SU-DHL-6 (cell line): ENCODE measurements around the gene CPED1.

Experiments
- H2AFZ ChIP-seq: fragments of 200-600 bp; sonication (generic); 2 replicates; pipeline ENCODE4 v1.6.1; 2014; ENCODE audit warnings: low read depth, mild to moderate bottlenecking, moderate library complexity, mixed read lengths, antibody characterized with exemption, low read length; ENCODE audit not compliant: severe bottlenecking
- H3F3A ChIP-seq: fragments of 200-600 bp; shearing (Covaris generic); 2 replicates; pipeline ENCODE4 v1.6.0; 2016; ENCODE audit warnings: antibody characterized with exemption, mild to moderate bottlenecking; ENCODE audit not compliant: insufficient read depth
- H3K27ac ChIP-seq: fragments of 200-600 bp; sonication (generic); 2 replicates; pipeline ENCODE4 v1.5.1; 2016; ENCODE audit warnings: low read depth, mild to moderate bottlenecking, low read length, moderate library complexity, mixed read lengths
- H3K27me3 ChIP-seq: fragments of 200-600 bp; sonication (generic), shearing (Covaris generic); 2 replicates; pipeline ENCODE4 v1.6.0; 2014; ENCODE audit warnings: mild to moderate bottlenecking, low read length
- H3K36me3 ChIP-seq: fragments of 200-600 bp; sonication (generic); 2 replicates; pipeline ENCODE4 v1.6.1; 2014; ENCODE audit warnings: mild to moderate bottlenecking, low read length, mixed read lengths
- H3K4me2 ChIP-seq: fragments of 300-600, 200-600 bp; shearing (Covaris generic), sonication (generic); 2 replicates; pipeline ENCODE4 v1.6.0; 2014; ENCODE audit warnings: low read length, low read depth, mild to moderate bottlenecking; ENCODE audit not compliant: poor library complexity, severe bottlenecking
- H3K4me3 ChIP-seq: fragments of 200-600 bp; sonication (generic); 2 replicates; pipeline ENCODE4 v1.5.1; 2014; ENCODE audit warnings: antibody characterized with exemption, low read length, mild to moderate bottlenecking, mixed read lengths; ENCODE audit not compliant: insufficient read depth, poor library complexity, severe bottlenecking
- H3K79me2 ChIP-seq: fragments of 200-600 bp; sonication (generic); 2 replicates; pipeline ENCODE4 v1.6.1; 2014; ENCODE audit warnings: mild to moderate bottlenecking, low read length, moderate library complexity; ENCODE audit not compliant: insufficient read depth
- H3K9ac ChIP-seq: fragments of 200-600 bp; sonication (generic); 2 replicates; pipeline ENCODE4 v1.7.0; 2014; ENCODE audit warnings: mild to moderate bottlenecking, low read length
- H3K9me2 ChIP-seq: fragments of 200-600 bp; sonication (generic); replicated peaks from 2 replicates; pipeline ENCODE4 v1.6.1; 2014; ENCODE audit warnings: low read length; ENCODE audit not compliant: insufficient read depth
- H3K9me3 ChIP-seq: fragments of 200-600 bp; sonication (generic); 2 replicates; pipeline ENCODE4 v1.6.1; 2014; ENCODE audit warnings: low read length, mixed read lengths; ENCODE audit not compliant: insufficient read depth
- H4K20me1 ChIP-seq: fragments of 200-600 bp; sonication (generic); 2 replicates; pipeline ENCODE4 v1.6.1; 2014; ENCODE audit warnings: low read depth, mild to moderate bottlenecking, antibody characterized with exemption, low read length, moderate library complexity, mixed read lengths
- EZH2phosphoT487 ChIP-seq: fragments of 200-600 bp; sonication (generic), shearing (Covaris generic); conservative IDR thresholded peaks from 2 replicates; pipeline ENCODE4 v1.6.1; 2018; ENCODE audit warnings: mild to moderate bottlenecking, antibody characterized with exemption, low read length, moderate library complexity, mixed read lengths
- TF ChIP-seq, protein P1 (sequence below): fragments of 200-600 bp; sonication (generic); IDR thresholded peaks from one replicate; pipeline ENCODE4 v1.5.1; 2017; ENCODE audit warnings: antibody characterized with exemption, mild to moderate bottlenecking, low read length, moderate library complexity; ENCODE audit not compliant: insufficient read depth, poor library complexity, severe bottlenecking

Gene CPED1

DNA sequence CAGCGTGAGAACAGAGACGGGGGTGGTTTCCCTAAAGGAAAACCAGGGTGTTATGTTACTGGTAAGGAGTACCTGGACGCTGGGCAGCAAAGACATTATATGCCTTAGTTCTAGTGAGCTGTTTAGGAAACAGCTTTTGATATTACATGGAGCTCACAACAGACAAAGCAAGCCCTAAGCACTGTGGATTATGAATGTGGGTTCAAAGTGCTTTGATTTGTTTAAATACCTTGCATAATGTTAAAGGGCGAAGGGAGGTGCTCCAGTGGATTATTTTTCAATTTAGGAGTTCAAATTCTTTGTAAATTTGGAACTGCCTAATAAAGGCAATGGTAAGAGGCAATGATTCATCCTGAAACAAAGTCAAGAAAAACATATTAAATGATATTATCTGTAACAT lies 354.1 kb downstream of the CPED1 start:
- H3K27ac ChIP-seq = no peak overlapping the region

DNA sequence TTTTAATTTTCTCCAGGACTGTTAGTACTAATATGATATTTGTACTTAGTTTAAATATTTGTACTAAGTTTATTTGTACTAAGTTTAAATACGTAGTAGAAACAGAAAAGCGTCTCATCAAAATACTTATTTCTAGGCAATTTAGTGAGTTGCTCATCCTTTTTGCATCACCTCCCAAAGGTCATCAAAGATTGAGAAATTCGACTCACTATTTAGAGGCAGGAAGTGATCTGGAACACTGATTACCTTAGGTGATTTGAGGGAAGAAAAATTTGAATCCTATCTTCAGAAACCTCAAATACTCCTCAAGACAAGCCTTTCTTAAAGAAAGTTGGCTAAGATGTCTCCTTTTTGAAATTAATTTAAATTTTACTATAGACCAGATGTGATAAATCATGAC lies 354.8 kb downstream of the CPED1 start:
- TF ChIP-seq, protein P1, sequence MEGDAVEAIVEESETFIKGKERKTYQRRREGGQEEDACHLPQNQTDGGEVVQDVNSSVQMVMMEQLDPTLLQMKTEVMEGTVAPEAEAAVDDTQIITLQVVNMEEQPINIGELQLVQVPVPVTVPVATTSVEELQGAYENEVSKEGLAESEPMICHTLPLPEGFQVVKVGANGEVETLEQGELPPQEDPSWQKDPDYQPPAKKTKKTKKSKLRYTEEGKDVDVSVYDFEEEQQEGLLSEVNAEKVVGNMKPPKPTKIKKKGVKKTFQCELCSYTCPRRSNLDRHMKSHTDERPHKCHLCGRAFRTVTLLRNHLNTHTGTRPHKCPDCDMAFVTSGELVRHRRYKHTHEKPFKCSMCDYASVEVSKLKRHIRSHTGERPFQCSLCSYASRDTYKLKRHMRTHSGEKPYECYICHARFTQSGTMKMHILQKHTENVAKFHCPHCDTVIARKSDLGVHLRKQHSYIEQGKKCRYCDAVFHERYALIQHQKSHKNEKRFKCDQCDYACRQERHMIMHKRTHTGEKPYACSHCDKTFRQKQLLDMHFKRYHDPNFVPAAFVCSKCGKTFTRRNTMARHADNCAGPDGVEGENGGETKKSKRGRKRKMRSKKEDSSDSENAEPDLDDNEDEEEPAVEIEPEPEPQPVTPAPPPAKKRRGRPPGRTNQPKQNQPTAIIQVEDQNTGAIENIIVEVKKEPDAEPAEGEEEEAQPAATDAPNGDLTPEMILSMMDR = no peak
- no peak for TF ChIP-seq EZH2phosphoT487
- no peak overlapping the region for H3K27ac ChIP-seq
- H4K20me1 ChIP-seq = no peaks in the 10 kb centered on the region
- H3F3A ChIP-seq = no peaks in the 10 kb centered on the region
- H2AFZ ChIP-seq = no peak overlapping the region
- H3K27me3 ChIP-seq = no peaks in the 10 kb centered on the region
- H3K36me3 ChIP-seq = peaks cover under 1% of the 10 kb centered on the region; the same call in 1 of the 2 replicates
- H3K9ac ChIP-seq = no peak overlapping the region
- H3K9me2 ChIP-seq = no peaks in the 10 kb centered on the region
- no peaks in the 10 kb centered on the region for H3K79me2 ChIP-seq
- H3K4me2 ChIP-seq = no peak overlapping the region
- no peaks in the 10 kb centered on the region for H3K9me3 ChIP-seq
- H3K4me3 ChIP-seq = no peak overlapping the region

More for the DNA sequence above, 354.1 kb downstream of the CPED1 start:
- no peaks in the 10 kb centered on the region for H3F3A ChIP-seq
- H3K79me2 ChIP-seq = no peaks in the 10 kb centered on the region
- H3K9ac ChIP-seq = no peak overlapping the region
- no peaks in the 10 kb centered on the region for H3K9me3 ChIP-seq
- no peaks in the 10 kb centered on the region for H3K27me3 ChIP-seq
- TF ChIP-seq, protein P1 = no peak
- no peak for TF ChIP-seq EZH2phosphoT487
- no peaks in the 10 kb centered on the region for H3K36me3 ChIP-seq
- H3K9me2 ChIP-seq = no peaks in the 10 kb centered on the region
- no peaks in the 10 kb centered on the region for H4K20me1 ChIP-seq
- H3K4me2 ChIP-seq = no peak overlapping the region
- no peak overlapping the region for H2AFZ ChIP-seq
- no peak overlapping the region for H3K4me3 ChIP-seq

DNA sequence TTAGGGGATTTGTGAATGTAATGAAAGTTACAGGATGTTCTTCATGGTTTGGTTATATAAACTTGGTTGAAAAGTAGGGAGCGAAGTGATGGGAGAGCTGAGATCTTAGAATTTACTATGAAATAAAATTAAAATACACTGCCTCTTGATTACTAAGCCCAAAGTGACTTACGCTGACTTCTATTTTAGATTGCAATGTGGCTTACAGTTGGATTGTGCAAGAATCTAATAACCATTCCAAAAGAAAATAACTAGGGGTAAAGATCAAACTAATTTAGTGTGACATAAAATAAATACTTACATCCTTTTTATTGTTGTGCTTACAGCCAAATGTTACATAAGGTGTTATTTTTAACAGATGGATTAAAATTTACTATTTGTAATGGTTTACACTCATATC lies 355.6 kb downstream of the CPED1 start:
- no peak overlapping the region for H3K27ac ChIP-seq
- H3K4me2 ChIP-seq = no peak overlapping the region
- no peaks in the 10 kb centered on the region for H3K79me2 ChIP-seq
- H3K9me3 ChIP-seq = no peaks in the 10 kb centered on the region
- no peak overlapping the region for H2AFZ ChIP-seq
- H3K27me3 ChIP-seq = no peaks in the 10 kb centered on the region
- no peaks in the 10 kb centered on the region for H3K9me2 ChIP-seq
- H3K9ac ChIP-seq = no peak overlapping the region
- H3K36me3 ChIP-seq = peaks cover 4% of the 10 kb centered on the region; the same call in 1 of the 2 replicates
- H3K4me3 ChIP-seq = no peak overlapping the region
- H3F3A ChIP-seq = no peaks in the 10 kb centered on the region
- no peaks in the 10 kb centered on the region for H4K20me1 ChIP-seq
- no peak for TF ChIP-seq EZH2phosphoT487
- TF ChIP-seq, protein P1 = no peak

DNA sequence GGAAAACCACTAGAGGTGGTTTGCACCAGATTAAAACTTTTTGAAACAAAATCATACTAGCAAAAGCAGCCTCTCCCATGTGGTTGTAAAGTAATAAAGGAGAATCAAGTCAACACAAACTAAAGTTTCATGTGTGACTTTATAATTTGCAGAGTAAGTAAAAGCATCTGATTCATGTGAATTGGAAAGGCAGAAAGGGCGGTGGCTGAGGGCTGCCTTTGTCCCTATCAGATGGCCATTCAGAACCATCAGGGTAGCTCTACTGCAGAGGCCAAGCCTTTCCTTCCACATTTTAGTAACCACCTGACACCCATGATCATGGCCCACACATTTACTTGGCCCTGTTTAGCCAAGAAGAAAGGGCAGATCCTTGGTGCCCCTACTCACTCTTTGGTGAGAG lies 356.0 kb downstream of the CPED1 start:
- no peaks in the 10 kb centered on the region for H3K27me3 ChIP-seq

More for the DNA sequence above, 356.0 kb downstream of the CPED1 start:
- H3K4me2 ChIP-seq = no peak overlapping the region
- H3K27ac ChIP-seq = no peak overlapping the region
- no peak overlapping the region for H2AFZ ChIP-seq
- H3K9me3 ChIP-seq = no peaks in the 10 kb centered on the region
- H3K9ac ChIP-seq = no peak overlapping the region
- H3K79me2 ChIP-seq = no peaks in the 10 kb centered on the region
- no peaks in the 10 kb centered on the region for H3F3A ChIP-seq
- H4K20me1 ChIP-seq = no peaks in the 10 kb centered on the region
- no peaks in the 10 kb centered on the region for H3K9me2 ChIP-seq
- H3K4me3 ChIP-seq = no peak overlapping the region
- H3K36me3 ChIP-seq = peaks cover 4% of the 10 kb centered on the region; the same call in 1 of the 2 replicates
- TF ChIP-seq, protein P1 = no peak
- no peak for TF ChIP-seq EZH2phosphoT487
